ENCODE results near the gene FKBP5. TPM values are rescaled to one million over a fixed set of nuclear protein-coding genes. Genes with fewer than 3 reads are reported as not detected.
A peak's percentile ranks its signal among the peaks of the same experiment; 100 is the strongest.
"Not testable (repeated sequence)": the region's sequence is repeated elsewhere in the genome, so short reads cannot be mapped to it uniquely, and the experiment has no call there.

The FKBP5 gene
- total RNA-seq, 1 donor from 2014 or later: 62.4 TPM

- H3K27ac Mint-ChIP-seq: no peak overlapping the region
- peaks cover 18% of the 10 kb centered on the region for H3K36me3 Mint-ChIP-seq (ENCODE audit: low read depth)
- H3K27me3 Mint-ChIP-seq (ENCODE audit: insufficient read depth): no peaks in the 10 kb centered on the region
- no peak for DNase-seq (ENCODE audit: low spot score)
- intact Hi-C loops (cut with micrococcal nuclease): no loop called here
- no peak overlapping the region for H3K4me3 Mint-ChIP-seq
- peaks cover 61% of the 10 kb centered on the region for H3K4me1 Mint-ChIP-seq (ENCODE audit: low read depth)
- H3K9me3 Mint-ChIP-seq: no peaks in the 10 kb centered on the region
Observed at GRCh38 chr6:35678814-35679213, 9.9 kb downstream of the FKBP5 start.

GRCh38 chr6:35678021-35678654 lies 10.6 kb downstream of the FKBP5 start:
- Mint-ChIP-seq H3K36me3 (ENCODE audit: low read depth) (peaks cover 18% of the 10 kb centered on the region), H3K9me3 (no peaks in the 10 kb centered on the region), H3K27ac (peak overlapping the region; percentile 3), H3K27me3 (ENCODE audit: insufficient read depth) (no peaks in the 10 kb centered on the region), H3K4me1 (ENCODE audit: low read depth) (peaks cover 65% of the 10 kb centered on the region), H3K4me3 (no peak overlapping the region)
- intact Hi-C loops (cut with micrococcal nuclease): no loop called here
- DNase-seq (ENCODE audit: low spot score): no peak

GRCh38 chr6:35677456-35677855 lies 11.3 kb downstream of the FKBP5 start:
- DNase-seq (ENCODE audit: low spot score): no peak
- H3K4me3 Mint-ChIP-seq: no peak overlapping the region
- H3K4me1 Mint-ChIP-seq (ENCODE audit: low read depth): peaks cover 68% of the 10 kb centered on the region
- peaks cover 18% of the 10 kb centered on the region for H3K36me3 Mint-ChIP-seq (ENCODE audit: low read depth)
- H3K27me3 Mint-ChIP-seq (ENCODE audit: insufficient read depth): no peaks in the 10 kb centered on the region
- no peaks in the 10 kb centered on the region for H3K9me3 Mint-ChIP-seq
- no peak overlapping the region for H3K27ac Mint-ChIP-seq
- intact Hi-C loops (cut with micrococcal nuclease): no loop called here

DNA sequence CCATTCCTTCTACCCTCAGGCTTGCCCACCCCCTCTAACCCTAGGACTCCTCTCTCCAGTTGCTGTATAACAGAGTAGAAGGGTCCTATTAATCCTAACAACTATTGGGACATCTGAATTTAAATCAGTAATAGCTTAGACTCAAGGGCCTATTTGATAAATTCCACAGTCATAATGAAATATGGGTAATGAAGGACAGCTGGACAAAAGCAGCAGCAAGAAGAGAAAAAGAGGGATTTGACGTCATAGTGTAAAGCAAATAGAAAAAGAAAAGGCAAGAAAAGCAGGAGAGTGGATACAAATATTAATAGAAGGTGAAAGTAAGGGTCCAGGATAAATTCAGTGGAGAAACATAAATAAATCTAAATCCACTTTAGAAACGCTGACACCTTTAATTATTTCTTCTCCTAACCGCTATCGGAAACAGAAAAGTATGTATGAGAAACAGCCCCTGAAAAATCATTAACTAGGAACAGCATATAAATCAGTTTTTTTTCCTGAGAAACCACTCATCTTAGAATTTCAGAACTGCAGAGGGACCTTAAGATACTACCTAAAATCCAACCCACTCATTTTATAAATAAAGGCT lies 12.8 kb downstream of the FKBP5 start:
- H3K4me1 Mint-ChIP-seq (ENCODE audit: low read depth): peaks cover 59% of the 10 kb centered on the region
- DNase-seq (ENCODE audit: low spot score): no peak
- no peak overlapping the region for H3K27ac Mint-ChIP-seq
- intact Hi-C loops (cut with micrococcal nuclease): no loop called here
- peaks cover 18% of the 10 kb centered on the region for H3K36me3 Mint-ChIP-seq (ENCODE audit: low read depth)
- no peak overlapping the region for H3K4me3 Mint-ChIP-seq
- no peaks in the 10 kb centered on the region for H3K27me3 Mint-ChIP-seq (ENCODE audit: insufficient read depth)
- no peaks in the 10 kb centered on the region for H3K9me3 Mint-ChIP-seq

GRCh38 chr6:35674594-35674993 lies 14.1 kb downstream of the FKBP5 start:
- H3K4me3 Mint-ChIP-seq: no peak overlapping the region
- intact Hi-C loops (cut with micrococcal nuclease): no loop called here
- H3K4me1 Mint-ChIP-seq (ENCODE audit: low read depth): peaks cover 54% of the 10 kb centered on the region
- no peak for DNase-seq (ENCODE audit: low spot score)
- no peaks in the 10 kb centered on the region for H3K27me3 Mint-ChIP-seq (ENCODE audit: insufficient read depth)
- H3K36me3 Mint-ChIP-seq (ENCODE audit: low read depth): peaks cover 16% of the 10 kb centered on the region
- H3K9me3 Mint-ChIP-seq: no peaks in the 10 kb centered on the region
- no peak overlapping the region for H3K27ac Mint-ChIP-seq

DNA sequence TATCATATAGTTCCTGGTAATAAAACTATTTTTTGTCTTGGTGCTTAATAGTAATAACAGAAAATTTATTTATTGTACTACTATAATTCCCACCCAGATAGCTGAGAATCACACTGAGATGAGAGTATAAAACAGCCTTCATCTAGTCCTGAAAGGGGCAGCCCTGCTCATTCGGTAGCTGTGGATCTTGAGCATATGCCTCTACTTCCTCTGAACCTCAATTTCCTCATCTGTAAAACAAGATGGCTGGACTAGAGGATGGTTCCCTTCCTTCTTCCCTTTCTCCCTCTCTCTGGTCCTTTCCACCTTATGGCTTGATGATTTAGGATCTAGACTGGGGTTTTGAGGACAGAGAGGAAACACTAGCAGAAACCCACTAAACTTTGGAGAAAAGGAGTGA lies 15.0 kb downstream of the FKBP5 start:
- DNase-seq (ENCODE audit: low spot score): no peak

GRCh38 chr6:35673284-35673666 lies 15.4 kb downstream of the FKBP5 start:
- H3K36me3 Mint-ChIP-seq (ENCODE audit: low read depth); H3K9me3 Mint-ChIP-seq; H3K27ac Mint-ChIP-seq; intact Hi-C loops (cut with micrococcal nuclease); H3K4me3 Mint-ChIP-seq; H3K27me3 Mint-ChIP-seq (ENCODE audit: insufficient read depth); DNase-seq (ENCODE audit: low spot score): not testable (repeated sequence)
- peaks cover 59% of the 10 kb centered on the region for H3K4me1 Mint-ChIP-seq (ENCODE audit: low read depth)

More for the DNA sequence above, 15.0 kb downstream of the FKBP5 start:
- H3K4me3 Mint-ChIP-seq: peak overlapping the region; percentile 0
- H3K27ac Mint-ChIP-seq: peak overlapping the region; percentile 45
- intact Hi-C loops (cut with micrococcal nuclease): no loop called here
- H3K4me1 Mint-ChIP-seq (ENCODE audit: low read depth): peaks cover 60% of the 10 kb centered on the region
- peaks cover 11% of the 10 kb centered on the region for H3K36me3 Mint-ChIP-seq (ENCODE audit: low read depth)
- H3K27me3 Mint-ChIP-seq (ENCODE audit: insufficient read depth): no peaks in the 10 kb centered on the region
- no peaks in the 10 kb centered on the region for H3K9me3 Mint-ChIP-seq

- Mint-ChIP-seq H3K27ac (peak overlapping the region; percentile 40), H3K4me1 (ENCODE audit: low read depth) (peaks cover 51% of the 10 kb centered on the region)
- H3K9me3 Mint-ChIP-seq; H3K36me3 Mint-ChIP-seq (ENCODE audit: low read depth); H3K4me3 Mint-ChIP-seq; DNase-seq (ENCODE audit: low spot score); H3K27me3 Mint-ChIP-seq (ENCODE audit: insufficient read depth); intact Hi-C loops (cut with micrococcal nuclease): not testable (repeated sequence)
Observed at GRCh38 chr6:35670453-35670852, 18.3 kb downstream of the FKBP5 start.

DNA sequence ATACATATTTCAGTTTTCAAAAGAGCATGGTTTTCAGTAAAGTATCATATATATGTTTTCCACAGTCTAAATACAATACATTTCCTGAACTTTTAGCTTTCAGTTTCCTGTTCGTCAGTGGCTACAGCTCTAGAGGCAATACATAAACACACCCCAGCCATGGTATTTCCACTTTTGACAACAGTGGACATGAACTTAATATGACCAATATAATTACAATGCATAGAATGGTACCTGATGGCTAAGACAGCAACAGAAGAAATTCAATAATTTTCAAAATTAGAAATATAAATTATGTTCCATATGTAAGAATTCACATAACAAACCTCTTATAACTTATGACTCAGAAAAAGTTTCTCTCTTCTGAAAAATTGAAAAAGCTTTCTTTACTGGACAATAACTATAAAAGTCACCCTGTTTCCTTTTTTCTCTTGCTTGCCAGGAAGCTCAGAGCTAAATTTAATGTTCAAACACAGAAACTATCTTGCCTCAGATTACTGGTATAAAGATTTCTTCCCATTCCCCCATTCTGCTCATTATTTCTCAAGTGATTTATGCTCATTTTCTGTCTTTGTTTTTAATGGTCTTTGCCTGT lies 19.2 kb downstream of the FKBP5 start:
- intact Hi-C loops (cut with micrococcal nuclease): loop anchor here (1.0 to 5.0 kb wide), 5 partner anchors 12 to 67 kb away; no protein-coding TSS in a partner anchor
- DNase-seq (ENCODE audit: low spot score): no peak
- H3K36me3 Mint-ChIP-seq (ENCODE audit: low read depth): no peaks in the 10 kb centered on the region
- H3K4me3 Mint-ChIP-seq: peak overlapping the region; percentile 46
- peak overlapping the region; percentile 82 for H3K27ac Mint-ChIP-seq
- H3K4me1 Mint-ChIP-seq (ENCODE audit: low read depth): peaks cover 46% of the 10 kb centered on the region
- H3K27me3 Mint-ChIP-seq (ENCODE audit: insufficient read depth): no peaks in the 10 kb centered on the region
- H3K9me3 Mint-ChIP-seq: no peaks in the 10 kb centered on the region

GRCh38 chr6:35668744-35669450 lies 19.8 kb downstream of the FKBP5 start:
- intact Hi-C loops (cut with micrococcal nuclease): loop anchor here (1.0 to 5.0 kb wide), 6 partner anchors 12 to 67 kb away; no protein-coding TSS in a partner anchor
- Mint-ChIP-seq H3K27me3 (ENCODE audit: insufficient read depth) (no peaks in the 10 kb centered on the region), H3K4me3 (peak overlapping the region; percentile 46), H3K9me3 (no peaks in the 10 kb centered on the region), H3K27ac (peak overlapping the region; percentile 82), H3K4me1 (ENCODE audit: low read depth) (peaks cover 39% of the 10 kb centered on the region), H3K36me3 (ENCODE audit: low read depth) (no peaks in the 10 kb centered on the region)
- DNase-seq (ENCODE audit: low spot score): no peak

DNA sequence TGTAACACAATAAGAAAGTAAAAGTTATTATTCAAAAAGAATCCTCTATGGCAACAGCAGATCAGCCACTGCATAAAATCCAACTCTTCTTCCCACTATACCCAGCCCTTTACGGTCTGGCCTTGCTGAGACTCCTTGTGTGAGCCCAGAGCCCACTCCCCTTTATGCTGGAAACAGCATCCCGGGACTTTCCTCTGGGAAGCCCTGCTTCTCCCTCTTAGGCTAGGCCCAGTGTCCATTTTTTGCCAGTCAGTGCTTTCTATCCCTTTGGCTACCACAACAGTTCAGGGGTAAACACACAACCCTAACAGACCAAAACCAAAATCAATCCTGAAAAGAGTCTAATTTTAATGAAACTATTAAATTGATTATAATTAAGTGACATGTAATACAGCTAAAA lies 20.6 kb downstream of the FKBP5 start:
- no peak for DNase-seq (ENCODE audit: low spot score)
- Mint-ChIP-seq H3K36me3 (ENCODE audit: low read depth) (no peaks in the 10 kb centered on the region), H3K4me1 (ENCODE audit: low read depth) (peaks cover 34% of the 10 kb centered on the region), H3K4me3 (peak overlapping the region; percentile 72), H3K9me3 (no peaks in the 10 kb centered on the region), H3K27me3 (ENCODE audit: insufficient read depth) (no peaks in the 10 kb centered on the region), H3K27ac (peak overlapping the region; percentile 89)
- intact Hi-C loops (cut with micrococcal nuclease): loop anchor here (1.0 to 5.0 kb wide), 5 partner anchors 13 to 66 kb away; no protein-coding TSS in a partner anchor

GRCh38 chr6:35665573-35665972 lies 23.1 kb downstream of the FKBP5 start:
- Mint-ChIP-seq H3K27me3 (ENCODE audit: insufficient read depth) (no peaks in the 10 kb centered on the region), H3K4me3 (no peak overlapping the region), H3K36me3 (ENCODE audit: low read depth) (no peaks in the 10 kb centered on the region), H3K4me1 (ENCODE audit: low read depth) (peaks cover 21% of the 10 kb centered on the region), H3K9me3 (no peaks in the 10 kb centered on the region), H3K27ac (no peak overlapping the region)
- no peak for DNase-seq (ENCODE audit: low spot score)
- intact Hi-C loops (cut with micrococcal nuclease): loop anchor here (2.0 to 5.0 kb wide), 2 partner anchors 15 to 63 kb away; no protein-coding TSS in a partner anchor

DNA sequence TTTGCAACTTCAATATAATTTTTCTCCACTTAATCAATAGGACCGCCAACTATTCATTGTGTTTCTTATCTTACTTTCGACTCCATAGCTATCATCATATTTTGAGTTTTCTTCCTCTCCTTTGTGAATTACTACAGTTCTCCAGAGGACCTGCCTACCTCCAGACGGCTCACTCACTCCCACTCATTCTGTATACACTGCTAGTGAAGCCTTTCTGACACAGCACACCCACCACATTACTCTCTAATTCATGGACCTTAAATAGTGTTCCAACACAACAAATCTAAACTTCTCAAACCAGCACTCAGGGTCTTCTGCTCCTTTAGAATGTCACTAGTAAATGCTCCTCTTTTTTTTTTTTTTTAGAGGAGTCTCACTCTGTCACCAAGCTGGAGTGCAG lies 23.8 kb downstream of the FKBP5 start:
- Mint-ChIP-seq H3K36me3 (ENCODE audit: low read depth) (no peaks in the 10 kb centered on the region), H3K4me1 (ENCODE audit: low read depth) (peaks cover 21% of the 10 kb centered on the region), H3K4me3 (no peak overlapping the region), H3K9me3 (no peaks in the 10 kb centered on the region), H3K27ac (no peak overlapping the region), H3K27me3 (ENCODE audit: insufficient read depth) (no peaks in the 10 kb centered on the region)
- intact Hi-C loops (cut with micrococcal nuclease): loop anchor here (2.0 to 5.0 kb wide), 2 partner anchors 16 to 63 kb away; no protein-coding TSS in a partner anchor
- DNase-seq (ENCODE audit: low spot score): no peak
